ENCODE data around the gene SFXN5. TPM values are rescaled to one million over a fixed set of nuclear protein-coding genes. Genes with fewer than 3 reads are reported as not detected.

Gene SFXN5
- polyA plus RNA-seq, 1 donor (not counting 4 experiments of a cell fraction or from before 2014, with no cell fraction given) = 6.3 TPM

GRCh38 chr2:73037947-73038585 lies 33.4 kb downstream of the SFXN5 start:
- Histone ChIP-seq H3K9ac (ENCODE audit: control insufficient read depth, extremely low read depth, insufficient read depth, low read length) (no peak overlapping the region), H3K36me3 (ENCODE audit: control insufficient read depth in 2 of 2, extremely low read depth in 1 of 2, insufficient read depth in 2 of 2, low read length in 2 of 2) (no peaks in the 10 kb centered on the region), H3K9me1 (ENCODE audit: control insufficient read depth, extremely low read depth, insufficient read depth, low read length) (peaks cover 3% of the 10 kb centered on the region), H3K27ac (ENCODE audit: control insufficient read depth, insufficient read depth, low read length) (no peak overlapping the region), H3K4me2 (ENCODE audit: control insufficient read depth, extremely low read depth, insufficient read depth, low read depth, low read length) (no peak overlapping the region), H3K79me2 (ENCODE audit: control insufficient read depth, insufficient read depth, low read length) (no peaks in the 10 kb centered on the region), H3K9me3 (ENCODE audit: control insufficient read depth, low read depth, low read length) (no peaks in the 10 kb centered on the region), H2AFZ (ENCODE audit: control insufficient read depth, low read length) (no peak overlapping the region), H3K27me3 (ENCODE audit: control insufficient read depth, extremely low read depth, insufficient read depth, low read length) (no peaks in the 10 kb centered on the region), H3K4me1 (ENCODE audit: control insufficient read depth, extremely low read depth, insufficient read depth, low read length) (no peaks in the 10 kb centered on the region), H4K20me1 (ENCODE audit: control insufficient read depth, extremely low read depth, insufficient read depth, low read length) (no peaks in the 10 kb centered on the region), H3K4me3 (ENCODE audit: control insufficient read depth in 2 of 3, extremely low read depth in 1 of 3, insufficient read depth in 2 of 3, low read depth in 1 of 3, low read length in 3 of 3) (no peak overlapping the region)
- TF ChIP-seq CTCF (optimal IDR thresholded peaks at IDR 0.05 in 1 of 3, IDR thresholded peaks at IDR 0.05 in 1 of 3, conservative IDR thresholded peaks at IDR 0.05 in 1 of 3; ENCODE audit: extremely low read depth in 1 of 3, insufficient read depth in 2 of 3, low read length in 3 of 3) = no peak
- no peak for TF ChIP-seq EZH2 (IDR thresholded peaks at IDR 0.05; ENCODE audit: low read length)
- dilution Hi-C loops (cut with MboI; ENCODE audit: extremely low pct_ligation_motif_present, low sequenced_read_pairs) = no loop called here
- FAIRE-seq = no peak
- no peak for DNase-seq (ENCODE audit: low read depth, low spot score)

GRCh38 chr2:73036766-73037165 lies 34.7 kb downstream of the SFXN5 start:
- Histone ChIP-seq H3K9me3 (ENCODE audit: control insufficient read depth, low read depth, low read length) (no peaks in the 10 kb centered on the region), H3K9ac (ENCODE audit: control insufficient read depth, extremely low read depth, insufficient read depth, low read length) (no peak overlapping the region), H3K27me3 (ENCODE audit: control insufficient read depth, extremely low read depth, insufficient read depth, low read length) (no peaks in the 10 kb centered on the region), H3K4me2 (ENCODE audit: control insufficient read depth, extremely low read depth, insufficient read depth, low read depth, low read length) (no peak overlapping the region), H3K4me3 (ENCODE audit: control insufficient read depth in 2 of 3, extremely low read depth in 1 of 3, insufficient read depth in 2 of 3, low read depth in 1 of 3, low read length in 3 of 3) (no peak overlapping the region), H2AFZ (ENCODE audit: control insufficient read depth, low read length) (no peak overlapping the region), H3K36me3 (ENCODE audit: control insufficient read depth in 2 of 2, extremely low read depth in 1 of 2, insufficient read depth in 2 of 2, low read length in 2 of 2) (no peaks in the 10 kb centered on the region), H3K27ac (ENCODE audit: control insufficient read depth, insufficient read depth, low read length) (no peak overlapping the region), H3K9me1 (ENCODE audit: control insufficient read depth, extremely low read depth, insufficient read depth, low read length) (peaks cover 3% of the 10 kb centered on the region), H4K20me1 (ENCODE audit: control insufficient read depth, extremely low read depth, insufficient read depth, low read length) (no peaks in the 10 kb centered on the region), H3K4me1 (ENCODE audit: control insufficient read depth, extremely low read depth, insufficient read depth, low read length) (no peaks in the 10 kb centered on the region), H3K79me2 (ENCODE audit: control insufficient read depth, insufficient read depth, low read length) (no peaks in the 10 kb centered on the region)
- TF ChIP-seq EZH2 (IDR thresholded peaks at IDR 0.05; ENCODE audit: low read length) (no peak), CTCF (optimal IDR thresholded peaks at IDR 0.05 in 1 of 3, IDR thresholded peaks at IDR 0.05 in 1 of 3, conservative IDR thresholded peaks at IDR 0.05 in 1 of 3; ENCODE audit: extremely low read depth in 1 of 3, insufficient read depth in 2 of 3, low read length in 3 of 3) (no peak)
- dilution Hi-C loops (cut with MboI; ENCODE audit: extremely low pct_ligation_motif_present, low sequenced_read_pairs) = no loop called here
- no peak for DNase-seq (ENCODE audit: low read depth, low spot score)
- FAIRE-seq = no peak
